OCI-LY3 (cell line): ENCODE results near the gene CUX1.

ENCODE experiments used
- H2AFZ ChIP-seq: fragments of 200-600, 300-600 bp; shearing (Covaris generic); 2 replicates; pipeline ENCODE4 v1.6.0; 2014; ENCODE audit warnings: antibody characterized with exemption, low read depth, low read length
- H3K27ac ChIP-seq: fragments of 200-600, 300-600 bp; sonication (generic); 2 replicates; pipeline ENCODE4 v1.5.1; 2014; ENCODE audit warnings: mild to moderate bottlenecking, low read length, moderate library complexity, mixed read lengths
- H3K27me3 ChIP-seq: fragments of 200-600, 300-600 bp; sonication (generic); 2 replicates; pipeline ENCODE4 v1.6.1; 2014; ENCODE audit warnings: low read depth, low read length, mixed read lengths
- H3K36me3 ChIP-seq: fragments of 200-600, 300-600 bp; sonication (generic); replicated peaks from 2 replicates; pipeline ENCODE3; 2014; ENCODE audit warnings: low read depth, low read length, mixed read lengths
- H3K4me1 ChIP-seq: fragments of 300-600, 200-600 bp; sonication (generic); 2 replicates; pipeline ENCODE4 v1.6.1; 2014; ENCODE audit warnings: low read length, mixed read lengths
- H3K4me2 ChIP-seq: fragments of 200-600, 300-600 bp; sonication (generic); 2 replicates; pipeline ENCODE4 v1.6.1; 2014; ENCODE audit warnings: low read length, mixed read lengths
- H3K4me3 ChIP-seq: fragments of 300-600, 200-600 bp; sonication (generic); 2 replicates; pipeline ENCODE4 v1.5.1; 2014; ENCODE audit warnings: antibody characterized with exemption, mild to moderate bottlenecking, low read length, moderate library complexity
- H3K79me2 ChIP-seq: fragments of 300-600, 200-600 bp; shearing (Covaris generic); 2 replicates; pipeline ENCODE4 v1.6.1; 2014; ENCODE audit warnings: mild to moderate bottlenecking, low read length, mixed read lengths
- H3K9ac ChIP-seq: fragments of 300-600, 200-600 bp; shearing (Covaris generic); 2 replicates; pipeline ENCODE4 v1.6.0; 2014; ENCODE audit warnings: mild to moderate bottlenecking, low read length, moderate library complexity
- H3K9me3 ChIP-seq: fragments of 200-600, 300-600 bp; shearing (Covaris generic); 2 replicates; pipeline ENCODE4 v1.6.1; 2014; ENCODE audit warnings: low read length, mixed read lengths; ENCODE audit not compliant: insufficient read depth
- H4K20me1 ChIP-seq: fragments of 200-600, 300-600 bp; sonication (generic); 2 replicates; pipeline ENCODE4 v1.6.1; 2016; ENCODE audit warnings: low read length, mixed read lengths; ENCODE audit not compliant: insufficient read depth
- CTCF ChIP-seq: fragments of 200-600, 300-600 bp; sonication (generic); IDR thresholded peaks from 2 replicates; pipeline ENCODE4 v1.5.1; 2014; ENCODE audit warnings: antibody characterized with exemption, low read length, low read depth
- EZH2phosphoT487 ChIP-seq: fragments of 200-600 bp; shearing (Covaris generic); IDR thresholded peaks from 2 replicates; pipeline ENCODE4 v1.6.1; 2018; ENCODE audit warnings: antibody characterized with exemption, mixed run types, low read depth

The CUX1 gene

GRCh38 chr7:102080019-102080433, 262.6 kb downstream of the CUX1 start:
- no peak overlapping the region for H3K27ac ChIP-seq
- H3K4me1 ChIP-seq, result no peaks in the 10 kb centered on the region
- no peak overlapping the region for H2AFZ ChIP-seq
- H3K9me3 ChIP-seq, result peaks cover 3% of the 10 kb centered on the region; the same call in 1 of the 2 replicates
- H3K36me3 ChIP-seq, result peaks cover 9% of the 10 kb centered on the region
- H3K27me3 ChIP-seq, result no peaks in the 10 kb centered on the region
- no peaks in the 10 kb centered on the region for H3K79me2 ChIP-seq
- TF ChIP-seq CTCF (no peak), EZH2phosphoT487 (no peak)
- H3K4me2 ChIP-seq, result no peak overlapping the region
- no peak overlapping the region for H3K9ac ChIP-seq
- no peak overlapping the region for H3K4me3 ChIP-seq
- no peaks in the 10 kb centered on the region for H4K20me1 ChIP-seq

GRCh38 chr7:102080434-102081243, 263.2 kb downstream of the CUX1 start:
- Histone ChIP-seq H3K27me3 (no peaks in the 10 kb centered on the region), H3K27ac (no peak overlapping the region), H2AFZ (no peak overlapping the region), H3K4me1 (no peaks in the 10 kb centered on the region), H4K20me1 (no peaks in the 10 kb centered on the region), H3K9me3 (peaks cover 9% of the 10 kb centered on the region; the same call in 1 of the 2 replicates), H3K79me2 (no peaks in the 10 kb centered on the region), H3K4me3 (no peak overlapping the region), H3K9ac (no peak overlapping the region), H3K4me2 (no peak overlapping the region), H3K36me3 (peaks cover 13% of the 10 kb centered on the region)
- no peak for TF ChIP-seq EZH2phosphoT487
- TF ChIP-seq CTCF, result no peak

- peaks cover 13% of the 10 kb centered on the region for H3K36me3 ChIP-seq
Observed at GRCh38 chr7:102081244-102081627, 263.8 kb downstream of the CUX1 start.

More at GRCh38 chr7:102081244-102081627, 263.8 kb downstream of the CUX1 start:
- no peak overlapping the region for H3K27ac ChIP-seq
- H3K4me1 ChIP-seq, result no peaks in the 10 kb centered on the region
- no peak overlapping the region for H3K4me2 ChIP-seq
- no peaks in the 10 kb centered on the region for H4K20me1 ChIP-seq
- H3K9me3 ChIP-seq, result peaks cover 10% of the 10 kb centered on the region; the same call in 1 of the 2 replicates
- no peaks in the 10 kb centered on the region for H3K27me3 ChIP-seq
- H3K4me3 ChIP-seq, result no peak overlapping the region
- H2AFZ ChIP-seq, result no peak overlapping the region
- H3K79me2 ChIP-seq, result no peaks in the 10 kb centered on the region
- TF ChIP-seq CTCF (no peak), EZH2phosphoT487 (no peak)
- no peak overlapping the region for H3K9ac ChIP-seq
